ENCODE data around the gene EXOSC9. TPM values are rescaled to one million over a fixed set of nuclear protein-coding genes. Genes with fewer than 3 reads are reported as not detected.
A peak's percentile ranks its signal among the peaks of the same experiment; 100 is the strongest.
"Not testable (repeated sequence)": the region's sequence is repeated elsewhere in the genome, so short reads cannot be mapped to it uniquely, and the experiment has no call there.

Gene EXOSC9, protein sequence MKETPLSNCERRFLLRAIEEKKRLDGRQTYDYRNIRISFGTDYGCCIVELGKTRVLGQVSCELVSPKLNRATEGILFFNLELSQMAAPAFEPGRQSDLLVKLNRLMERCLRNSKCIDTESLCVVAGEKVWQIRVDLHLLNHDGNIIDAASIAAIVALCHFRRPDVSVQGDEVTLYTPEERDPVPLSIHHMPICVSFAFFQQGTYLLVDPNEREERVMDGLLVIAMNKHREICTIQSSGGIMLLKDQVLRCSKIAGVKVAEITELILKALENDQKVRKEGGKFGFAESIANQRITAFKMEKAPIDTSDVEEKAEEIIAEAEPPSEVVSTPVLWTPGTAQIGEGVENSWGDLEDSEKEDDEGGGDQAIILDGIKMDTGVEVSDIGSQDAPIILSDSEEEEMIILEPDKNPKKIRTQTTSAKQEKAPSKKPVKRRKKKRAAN
- 10 to 100 TPM; 45.7 to 57.4 (median 51.2) TPM for total RNA-seq
- 61.8 TPM for total RNA-seq (2013)

DNA sequence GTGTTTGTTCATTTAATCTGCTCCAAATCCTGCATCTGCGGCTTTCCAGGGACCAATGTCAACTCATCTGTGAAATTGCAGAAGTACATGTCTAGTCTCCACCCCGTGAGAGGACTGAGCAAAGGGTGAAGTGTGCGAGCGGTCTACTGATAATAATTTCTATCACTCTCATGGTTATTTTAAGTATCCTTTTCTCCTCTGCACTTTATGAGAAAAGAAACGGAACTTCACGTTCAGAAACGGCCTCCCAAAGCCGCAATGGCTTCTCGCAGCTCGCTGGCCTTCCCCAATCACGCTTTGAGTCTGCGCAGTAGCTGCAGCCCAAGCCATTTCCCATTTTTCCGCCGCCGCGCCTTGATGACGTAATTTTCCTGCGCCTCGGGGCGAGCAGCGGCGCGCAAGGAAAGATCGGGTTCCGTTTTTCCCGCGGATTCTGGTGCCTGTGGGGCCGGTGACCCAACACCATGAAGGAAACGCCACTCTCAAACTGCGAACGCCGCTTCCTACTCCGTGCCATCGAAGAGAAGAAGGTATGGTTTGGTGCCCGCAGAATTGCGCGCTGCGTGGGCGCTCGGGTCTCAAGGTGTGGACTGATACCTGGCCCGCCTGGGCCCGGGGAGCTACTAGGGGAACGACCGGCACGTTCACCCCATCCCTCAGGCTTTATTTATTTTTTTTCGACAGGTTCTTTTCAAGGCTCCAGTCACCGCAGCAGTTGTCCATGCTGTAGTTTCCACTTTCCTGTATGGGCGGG is at the start of gene EXOSC9:
Gene EXOSC9, plus strand, starts transcription at position 363 of the 754 bp plus-strand sequence. Its CDS starts 102 bp downstream, at position 465.
- TF ChIP-seq, protein P1, sequence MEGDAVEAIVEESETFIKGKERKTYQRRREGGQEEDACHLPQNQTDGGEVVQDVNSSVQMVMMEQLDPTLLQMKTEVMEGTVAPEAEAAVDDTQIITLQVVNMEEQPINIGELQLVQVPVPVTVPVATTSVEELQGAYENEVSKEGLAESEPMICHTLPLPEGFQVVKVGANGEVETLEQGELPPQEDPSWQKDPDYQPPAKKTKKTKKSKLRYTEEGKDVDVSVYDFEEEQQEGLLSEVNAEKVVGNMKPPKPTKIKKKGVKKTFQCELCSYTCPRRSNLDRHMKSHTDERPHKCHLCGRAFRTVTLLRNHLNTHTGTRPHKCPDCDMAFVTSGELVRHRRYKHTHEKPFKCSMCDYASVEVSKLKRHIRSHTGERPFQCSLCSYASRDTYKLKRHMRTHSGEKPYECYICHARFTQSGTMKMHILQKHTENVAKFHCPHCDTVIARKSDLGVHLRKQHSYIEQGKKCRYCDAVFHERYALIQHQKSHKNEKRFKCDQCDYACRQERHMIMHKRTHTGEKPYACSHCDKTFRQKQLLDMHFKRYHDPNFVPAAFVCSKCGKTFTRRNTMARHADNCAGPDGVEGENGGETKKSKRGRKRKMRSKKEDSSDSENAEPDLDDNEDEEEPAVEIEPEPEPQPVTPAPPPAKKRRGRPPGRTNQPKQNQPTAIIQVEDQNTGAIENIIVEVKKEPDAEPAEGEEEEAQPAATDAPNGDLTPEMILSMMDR (IDR thresholded peaks at IDR 0.05): no peak
- Mint-ChIP-seq H3K27ac (peak within 1 kb of the TSS; percentile 95 to 98), H3K4me3 (peak within 1 kb of the TSS; percentile 93), H3K27me3 (ENCODE audit: low read depth in 2 of 2) (peaks cover 0 to 4% of the 10 kb centered on the region in 2 donors), H3K36me3 (peaks cover 10% of the 10 kb centered on the region), H3K9me3 (no peaks in the 10 kb centered on the region), H3K4me1 (peaks cover 29 to 32% of the 10 kb centered on the region in 2 donors)
- Histone ChIP-seq H3K27me3 (ENCODE audit: control insufficient read depth, insufficient read depth, low read length) (no peaks in the 10 kb centered on the region), H3K9me3 (ENCODE audit: control insufficient read depth, insufficient read depth, low read length) (no peaks in the 10 kb centered on the region), H3K36me3 (ENCODE audit: control insufficient read depth, insufficient read depth, low read length) (peaks cover 33% of the 10 kb centered on the region), H3K4me1 (ENCODE audit: control insufficient read depth, insufficient read depth, low read length) (peaks cover 8% of the 10 kb centered on the region), H3K4me3 (ENCODE audit: low read length) (peak within 1 kb of the TSS; percentile 99), H3K27ac (ENCODE audit: low read length) (peak within 1 kb of the TSS; percentile 85)
- under 1% methylated on average over 48 of the region's 48 CpGs for WGBS (ENCODE audit: insufficient coverage)
- peak; percentile 87 to 88 (median 87) for ATAC-seq
- peak; percentile 92 to 98 for DNase-seq
- intact Hi-C loops (cut with micrococcal nuclease): loop anchor here (1.0 to 5.0 kb wide), 3 partner anchors 23 to 104 kb away; partner anchors contain the start of gene ANXA5

DNA sequence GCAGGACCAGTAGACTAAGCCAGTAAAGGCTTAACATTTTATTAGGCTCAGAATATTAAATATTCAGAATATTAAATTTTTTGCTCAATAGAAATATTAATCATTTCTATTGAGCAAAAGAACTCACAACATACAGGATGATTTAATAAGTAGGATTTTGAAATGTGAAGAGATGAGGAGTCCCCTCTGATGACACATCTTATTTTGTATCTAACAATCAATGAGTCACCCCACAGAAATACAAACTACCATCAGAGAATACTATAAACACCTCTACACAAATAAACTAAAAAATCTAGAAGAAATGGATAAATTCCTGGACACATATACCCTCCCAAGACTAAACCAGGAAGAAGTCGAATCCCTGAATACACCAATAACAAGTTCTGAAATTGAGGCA is 49.0 kb upstream of the EXOSC9 start:
- H3K9me3 Mint-ChIP-seq; H3K4me3 ChIP-seq (ENCODE audit: low read length); H3K4me3 Mint-ChIP-seq; H3K27ac Mint-ChIP-seq; intact Hi-C loops (cut with micrococcal nuclease); DNase-seq; H3K4me1 Mint-ChIP-seq; ATAC-seq; H3K9me3 ChIP-seq (ENCODE audit: control insufficient read depth, insufficient read depth, low read length); H3K36me3 Mint-ChIP-seq; H3K27ac ChIP-seq (ENCODE audit: low read length); H3K4me1 ChIP-seq (ENCODE audit: control insufficient read depth, insufficient read depth, low read length); H3K36me3 ChIP-seq (ENCODE audit: control insufficient read depth, insufficient read depth, low read length): not testable (repeated sequence)
- 87% methylated on average over 1 of the region's 1 CpG for WGBS (ENCODE audit: insufficient coverage)
- peaks cover 28 to 41% of the 10 kb centered on the region in 2 donors for H3K27me3 Mint-ChIP-seq (ENCODE audit: low read depth in 2 of 2)
- peaks cover 11% of the 10 kb centered on the region for H3K27me3 ChIP-seq (ENCODE audit: control insufficient read depth, insufficient read depth, low read length)

DNA sequence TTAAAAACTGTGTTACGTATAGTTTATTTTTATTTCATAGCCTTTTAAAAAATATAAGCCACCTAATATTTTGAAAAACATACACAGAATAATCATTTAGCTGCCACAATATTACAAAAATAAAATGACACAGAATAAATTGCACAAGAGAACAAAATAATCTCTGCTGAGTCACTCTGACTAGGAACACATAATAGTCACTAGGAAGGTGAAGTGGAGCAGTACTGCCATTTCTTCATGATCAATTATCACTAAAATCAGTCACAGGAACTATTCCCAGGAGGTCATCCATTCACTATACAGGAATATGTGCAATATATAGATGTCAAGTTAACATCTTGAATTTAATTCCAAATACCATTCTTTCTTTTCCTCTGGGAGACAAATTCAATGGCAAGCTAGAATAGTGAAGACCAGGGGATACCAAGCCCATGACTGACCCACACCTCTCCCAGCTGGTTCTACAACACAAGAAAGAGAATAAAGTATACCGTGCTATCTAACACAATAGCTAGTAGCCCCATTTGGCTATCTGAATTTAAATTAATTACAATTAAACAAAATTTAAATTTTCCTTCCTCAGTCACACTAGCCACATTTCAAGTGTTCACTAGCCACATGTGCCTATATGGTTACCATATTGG is 42.1 kb upstream of the EXOSC9 start:
- Histone ChIP-seq H3K4me3 (ENCODE audit: low read length) (no peak overlapping the region), H3K27ac (ENCODE audit: low read length) (no peak overlapping the region), H3K27me3 (ENCODE audit: control insufficient read depth, insufficient read depth, low read length) (peaks cover 14% of the 10 kb centered on the region), H3K4me1 (ENCODE audit: control insufficient read depth, insufficient read depth, low read length) (no peaks in the 10 kb centered on the region), H3K36me3 (ENCODE audit: control insufficient read depth, insufficient read depth, low read length) (no peaks in the 10 kb centered on the region), H3K9me3 (ENCODE audit: control insufficient read depth, insufficient read depth, low read length) (no peaks in the 10 kb centered on the region)
- ATAC-seq (no peak), DNase-seq (no peak)
- H3K27me3 Mint-ChIP-seq (ENCODE audit: low read depth in 2 of 2): peaks cover 35 to 63% of the 10 kb centered on the region in 2 donors
- intact Hi-C loops (cut with micrococcal nuclease): no loop called here
- TF ChIP-seq, protein P1 (IDR thresholded peaks at IDR 0.05): no peak
- H3K36me3 Mint-ChIP-seq: no peaks in the 10 kb centered on the region
- 94% methylated on average over 2 of the region's 2 CpGs for WGBS (ENCODE audit: insufficient coverage)
- H3K4me3 Mint-ChIP-seq: no peak overlapping the region
- H3K9me3 Mint-ChIP-seq: no peaks in the 10 kb centered on the region
- H3K27ac Mint-ChIP-seq: no peak overlapping the region
- H3K4me1 Mint-ChIP-seq: no peaks in the 10 kb centered on the region
